Measurements from ENCODE around the gene NUDT3.

- TF ChIP-seq CTCF (IDR thresholded peaks at IDR 0.05) (no peak), POLR2A (IDR thresholded peaks at IDR 0.05) (no peak)
These were observed 112.3 kb downstream of the NUDT3 start for GRCh38 chr6:34280216-34280615.

Data from ovary (tissue), 3 donors.